Renal cortical epithelial cell (primary cell): ENCODE results near the gene BTBD16. TPM values are rescaled to one million over a fixed set of nuclear protein-coding genes. Genes with fewer than 3 reads are reported as not detected.
A peak's percentile ranks its signal among the peaks of the same experiment; 100 is the strongest.

Source experiments
- DNase-seq: peaks from one replicate; pipeline ENCODE4 v3.0.0-alpha.2; 2011; ENCODE audit warnings: low read depth
- total RNA-seq: library from RNA; depleted of rRNA; stranded (reverse); fragments of >200 nt; gene quantifications from 2 replicates; pipeline ENCODE4 v1.2.3, GENCODE V29; 2014

Gene BTBD16
- total RNA-seq, 1 donor from 2014 or later: 0.45 TPM

GRCh38 chr10:122373721-122374120, 102.6 kb downstream of the BTBD16 start:
- peak; percentile 48 for DNase-seq

GRCh38 chr10:122374237-122374858, 103.3 kb downstream of the BTBD16 start, which contains the start of gene PLEKHA1:
Gene PLEKHA1, plus strand, starts transcription at chr10:122374708. Its CDS starts 18,493 bp downstream, at chr10:122393201.
- DNase-seq: peak; percentile 79

- DNase-seq: peak; percentile 61
Measured at GRCh38 chr10:122374859-122375678, 104.0 kb downstream of the BTBD16 start.

- DNase-seq: peak; percentile 59
Measured at GRCh38 chr10:122375679-122376160, 104.6 kb downstream of the BTBD16 start.

- no peak for DNase-seq
Measured at GRCh38 chr10:122376364-122376961, 105.4 kb downstream of the BTBD16 start.

- DNase-seq: no peak
Measured at GRCh38 chr10:122379041-122379440, 107.9 kb downstream of the BTBD16 start.

- no peak for DNase-seq
Measured at GRCh38 chr10:122379537-122379936, 108.4 kb downstream of the BTBD16 start.

- DNase-seq: no peak
Measured at GRCh38 chr10:122380703-122381102, 109.6 kb downstream of the BTBD16 start.

GRCh38 chr10:122381680-122382079, 110.6 kb downstream of the BTBD16 start:
- no peak for DNase-seq

- peak; percentile 71 for DNase-seq
Measured at GRCh38 chr10:122386514-122386913, 115.4 kb downstream of the BTBD16 start.

- DNase-seq: no peak
Measured at GRCh38 chr10:122387572-122387971, 116.5 kb downstream of the BTBD16 start.

Other genes with a start within 250 kb of the BTBD16 start
- 58.0 and 102 TPM in 2 replicates for gene PLEKHA1, start 103.4 kb downstream of the BTBD16 start, total RNA-seq
- not detected in 2 replicates for gene ARMS2, start 183.4 kb downstream of the BTBD16 start, total RNA-seq
- gene HTRA1, start 190.3 kb downstream of the BTBD16 start, total RNA-seq: 11.5 and 27.9 TPM in 2 replicates